ENCODE data around the gene PPP1R7. TPM values are rescaled to one million over a fixed set of nuclear protein-coding genes. Genes with fewer than 3 reads are reported as not detected.

Gene PPP1R7
- total RNA-seq, 1 experiment from 2014 or later, result 45.4 TPM

DNA sequence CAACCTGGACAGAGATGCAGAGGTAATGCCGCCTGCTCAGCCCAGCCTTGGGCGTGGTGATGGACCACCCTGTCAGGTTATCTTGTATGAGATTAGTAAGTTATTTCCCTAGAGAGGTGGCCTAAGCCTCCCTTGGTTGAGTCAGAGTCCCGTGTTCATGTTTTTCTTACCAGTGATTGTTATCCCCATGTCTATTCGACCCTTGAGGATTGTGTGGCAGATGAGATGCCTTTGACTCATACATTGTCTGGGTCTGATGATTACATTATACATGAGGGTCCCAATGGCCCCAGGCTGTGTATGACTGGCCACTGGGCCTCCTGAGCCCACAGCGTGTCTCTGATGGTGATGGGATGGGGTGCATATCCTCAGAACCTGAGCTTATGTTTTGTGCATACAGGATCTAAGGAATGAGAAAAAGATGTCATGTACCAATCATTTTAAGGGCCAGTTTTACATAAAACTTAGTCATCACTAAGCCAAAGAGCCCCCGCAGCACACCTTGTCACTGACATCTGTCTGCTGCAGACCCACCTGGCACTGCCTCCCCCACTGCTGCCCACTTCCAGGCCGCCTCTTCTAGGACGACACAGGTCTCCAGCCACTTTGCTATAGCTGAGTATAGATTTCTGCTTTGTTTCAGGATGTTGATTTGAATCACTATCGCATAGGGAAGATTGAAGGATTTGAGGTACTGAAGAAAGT is 7.7 kb downstream of the PPP1R7 start:
- Histone ChIP-seq H2AFZ (ENCODE audit: low read depth, low read length, poor library complexity, severe bottlenecking) (no peak overlapping the region), H3K79me2 (ENCODE audit: insufficient read depth, low read length) (no peaks in the 10 kb centered on the region), H3K27me3 (ENCODE audit: insufficient read depth, low read length) (no peaks in the 10 kb centered on the region), H3K4me3 (replicated peaks in 1 of 2; ENCODE audit: low read depth in 1 of 2, low read length in 2 of 2) (no peak overlapping the region), H3K36me3 (ENCODE audit: control insufficient read depth in 1 of 2, insufficient read depth in 2 of 2, low read length in 2 of 2) (peaks cover 0 to 8% of the 10 kb centered on the region in 2 experiments; a peak in 2 of 4 replicates), H3K9me3 (ENCODE audit: control insufficient read depth in 1 of 2, insufficient read depth in 1 of 2, low read depth in 1 of 2, low read length in 2 of 2) (no peaks in the 10 kb centered on the region), H3K27ac (ENCODE audit: low read depth, low read length) (no peak overlapping the region), H3K4me1 (ENCODE audit: control insufficient read depth in 1 of 2, insufficient read depth in 2 of 2, low read length in 2 of 2) (no peaks in the 10 kb centered on the region), H4K20me1 (ENCODE audit: insufficient read depth) (no peaks in the 10 kb centered on the region), H3K9me2 (ENCODE audit: insufficient read depth) (no peaks in the 10 kb centered on the region), H3K9ac (ENCODE audit: low read length) (no peak overlapping the region), H3K4me2 (ENCODE audit: low read length) (no peak overlapping the region)
- intact Hi-C loops (cut with micrococcal nuclease), result no loop called here
- ChIA-PET CTCF (no interaction called here), RAD21 (ENCODE audit: low non-redundant PET in 1 of 2, low total read pairs in 2 of 2, uncharacterized antibody in 2 of 2, unreplicated experiment in 2 of 2) (no interaction called here), POLR2A (no interaction called here)
- no peak for DNase-seq (ENCODE audit: low read depth, low spot score)
- no TSS peak for BruUV-seq (replicated peaks)
- ATAC-seq, result no peak
- no peak for TF ChIP-seq YY1 (IDR thresholded peaks at IDR 0.05; ENCODE audit: extremely low read depth, insufficient replicate concordance, low read depth, low read length)
- TF ChIP-seq EZH2phosphoT487 (IDR thresholded peaks at IDR 0.05; ENCODE audit: borderline replicate concordance), result no peak
- TF ChIP-seq SP1 (IDR thresholded peaks at IDR 0.05; ENCODE audit: low read depth), result no peak
- TF ChIP-seq POLR2AphosphoS5 (IDR thresholded peaks at IDR 0.05; ENCODE audit: low read depth, low read length), result no peak
- no peak for TF ChIP-seq JUND (IDR thresholded peaks at IDR 0.05)
- TF ChIP-seq CEBPB (IDR thresholded peaks at IDR 0.05; ENCODE audit: low read depth), result no peak

- Histone ChIP-seq H4K20me1 (ENCODE audit: insufficient read depth) (no peaks in the 10 kb centered on the region), H3K9me2 (ENCODE audit: insufficient read depth) (no peaks in the 10 kb centered on the region), H3K4me1 (ENCODE audit: control insufficient read depth in 1 of 2, insufficient read depth in 2 of 2, low read length in 2 of 2) (peaks cover 0 to under 1% of the 10 kb centered on the region in 2 experiments; a peak in 2 of 4 replicates), H3K27ac (ENCODE audit: low read depth, low read length) (no peak overlapping the region), H3K4me3 (replicated peaks in 1 of 2; ENCODE audit: low read depth in 1 of 2, low read length in 2 of 2) (no peak overlapping the region), H3K9ac (ENCODE audit: low read length) (no peak overlapping the region), H3K36me3 (ENCODE audit: control insufficient read depth in 1 of 2, insufficient read depth in 2 of 2, low read length in 2 of 2) (peaks cover 0 to 11% of the 10 kb centered on the region in 2 experiments; a peak in 2 of 4 replicates), H2AFZ (ENCODE audit: low read depth, low read length, poor library complexity, severe bottlenecking) (no peak overlapping the region), H3K27me3 (ENCODE audit: insufficient read depth, low read length) (no peaks in the 10 kb centered on the region), H3K79me2 (ENCODE audit: insufficient read depth, low read length) (no peaks in the 10 kb centered on the region), H3K9me3 (ENCODE audit: control insufficient read depth in 1 of 2, insufficient read depth in 1 of 2, low read depth in 1 of 2, low read length in 2 of 2) (no peaks in the 10 kb centered on the region), H3K4me2 (ENCODE audit: low read length) (no peak overlapping the region)
- BruUV-seq (replicated peaks), result no TSS peak
- ChIA-PET CTCF (no interaction called here), POLR2A (no interaction called here), RAD21 (ENCODE audit: low non-redundant PET in 1 of 2, low total read pairs in 2 of 2, uncharacterized antibody in 2 of 2, unreplicated experiment in 2 of 2) (no interaction called here)
- no peak for ATAC-seq
- no peak for TF ChIP-seq CTCF (IDR thresholded peaks at IDR 0.05 in 2 of 3, conservative IDR thresholded peaks at IDR 0.05 in 1 of 3; ENCODE audit: borderline replicate concordance in 1 of 3, insufficient read depth in 1 of 3, low read depth in 2 of 3, low read length in 2 of 3)
- TF ChIP-seq JUND (IDR thresholded peaks at IDR 0.05), result no peak
- TF ChIP-seq, protein P1, sequence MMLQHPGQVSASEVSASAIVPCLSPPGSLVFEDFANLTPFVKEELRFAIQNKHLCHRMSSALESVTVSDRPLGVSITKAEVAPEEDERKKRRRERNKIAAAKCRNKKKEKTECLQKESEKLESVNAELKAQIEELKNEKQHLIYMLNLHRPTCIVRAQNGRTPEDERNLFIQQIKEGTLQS (IDR thresholded peaks at IDR 0.05), result no peak
- no peak for TF ChIP-seq TCF7L2 (IDR thresholded peaks at IDR 0.05; ENCODE audit: borderline replicate concordance, extremely low read depth, insufficient read depth, insufficient read length)
- no peak for TF ChIP-seq SP1 (IDR thresholded peaks at IDR 0.05; ENCODE audit: low read depth)
- no peak for TF ChIP-seq EGR1 (IDR thresholded peaks at IDR 0.05; ENCODE audit: low read depth)
- TF ChIP-seq EZH2 (IDR thresholded peaks at IDR 0.05), result no peak
- TF ChIP-seq REST (IDR thresholded peaks at IDR 0.05; ENCODE audit: low read depth), result no peak
- TF ChIP-seq SRF (IDR thresholded peaks at IDR 0.05; ENCODE audit: low read depth), result no peak
- no peak for TF ChIP-seq SIN3A (IDR thresholded peaks at IDR 0.05; ENCODE audit: low read depth)
- DNase-seq (ENCODE audit: low read depth, low spot score), result no peak
- intact Hi-C loops (cut with micrococcal nuclease), result no loop called here
These were observed 8.3 kb downstream of the PPP1R7 start for GRCh38 chr2:241158546-241158900.

Data from HCT116 (cell line).